Neural progenitor cell (in vitro differentiated cells): ENCODE measurements around the gene ZNF654. TPM values are rescaled to one million over a fixed set of nuclear protein-coding genes. Genes with fewer than 3 reads are reported as not detected.
A peak's percentile ranks its signal among the peaks of the same experiment; 100 is the strongest.
"Not testable (repeated sequence)": the region's sequence is repeated elsewhere in the genome, so short reads cannot be mapped to it uniquely, and the experiment has no call there.

ENCODE experiments used
- DNase-seq: peaks from one replicate; pipeline ENCODE4 v3.0.0-alpha.2; 2016; ENCODE audit warnings: low spot score
- H2AFZ ChIP-seq: fragments of 200-600 bp; sonication (generic); replicated peaks from 2 replicates; pipeline ENCODE4 v1.6.1; 2016; ENCODE audit warnings: antibody characterized with exemption
- H3F3A ChIP-seq: fragments of 200-600 bp; sonication (generic); 2 replicates; pipeline ENCODE4 v1.6.1; 2016; ENCODE audit warnings: antibody characterized with exemption, low read depth
- H3K27ac ChIP-seq: fragments of 200-600 bp; sonication (generic); 2 replicates; pipeline ENCODE4 v1.5.1; 2016; ENCODE audit warnings: mild to moderate bottlenecking
- H3K27me3 ChIP-seq: fragments of 200-600 bp; sonication (generic); 2 replicates; pipeline ENCODE4 v1.6.1; 2016; ENCODE audit warnings: mild to moderate bottlenecking, moderate library complexity
- H3K36me3 ChIP-seq: fragments of 200-600 bp; sonication (generic); 2 replicates; pipeline ENCODE4 v1.5.1; 2016
- H3K4me1 ChIP-seq: fragments of 200-600 bp; sonication (generic); 2 replicates; pipeline ENCODE4 v1.6.1; 2016; ENCODE audit warnings: mixed run types
- H3K4me2 ChIP-seq: fragments of 200-600 bp; sonication (generic); 2 replicates; pipeline ENCODE4 v1.6.1; 2016
- H3K4me3 ChIP-seq: fragments of 200-600 bp; sonication (generic); 2 replicates; pipeline ENCODE4 v1.5.1; 2016
- H3K79me2 ChIP-seq: fragments of 200-600 bp; sonication (generic); 2 replicates; pipeline ENCODE4 v1.6.1; 2016; ENCODE audit warnings: low read depth
- H3K9ac ChIP-seq: fragments of 200-600 bp; sonication (generic); 2 replicates; pipeline ENCODE4 v1.6.1; 2016
- H3K9me3 ChIP-seq: fragments of 200-600 bp; sonication (generic); 2 replicates; pipeline ENCODE4 v1.5.1; 2016; ENCODE audit warnings: low read depth
- H4K20me1 ChIP-seq: fragments of 200-600 bp; sonication (generic); 2 replicates; pipeline ENCODE4 v1.6.1; 2016; ENCODE audit warnings: low read depth
- H3K27ac Mint-ChIP-seq: 3 replicates; pipeline ENCODE4 v1.8.0; 2021; ENCODE audit warnings: mixed read lengths
- H3K27me3 Mint-ChIP-seq: 2 replicates; pipeline ENCODE4 v1.8.0; 2022; ENCODE audit warnings: low read depth, mild to moderate bottlenecking, inconsistent platforms, moderate library complexity, mixed read lengths; ENCODE audit not compliant: insufficient read depth
- H3K36me3 Mint-ChIP-seq: 3 replicates; pipeline ENCODE4 v1.8.0; 2021; ENCODE audit warnings: mixed read lengths
- H3K4me1 Mint-ChIP-seq: 3 replicates; pipeline ENCODE4 v1.8.0; 2021; ENCODE audit warnings: mixed read lengths
- H3K4me3 Mint-ChIP-seq: 3 replicates; pipeline ENCODE4 v1.8.0; 2021; ENCODE audit warnings: mild to moderate bottlenecking, moderate library complexity, mixed read lengths
- H3K9me3 Mint-ChIP-seq: 3 replicates; pipeline ENCODE4 v1.8.0; 2020; ENCODE audit warnings: mixed read lengths
- EZH2 ChIP-seq: fragments of 200-600 bp; sonication (generic); IDR thresholded peaks from 2 replicates; pipeline ENCODE4 v1.6.1; 2017; ENCODE audit warnings: antibody characterized with exemption, mild to moderate bottlenecking, moderate library complexity
- EZH2phosphoT487 ChIP-seq: fragments of 200-600 bp; sonication (generic); IDR thresholded peaks from 2 replicates; pipeline ENCODE4 v1.6.1; 2017; ENCODE audit warnings: antibody characterized with exemption
- total RNA-seq: library from RNA; depleted of rRNA; stranded (reverse); fragments of >200 nt; gene quantifications from 2 replicates; pipeline ENCODE4 v1.2.3, GENCODE V29; 2015; ENCODE audit warnings: low replicate concordance
- TF ChIP-seq, protein P1 (sequence below): fragments of 200-600 bp; sonication (generic); IDR thresholded peaks from 2 replicates; pipeline ENCODE4 v1.5.1; 2017; ENCODE audit warnings: antibody characterized with exemption, mild to moderate bottlenecking

The ZNF654 gene
- total RNA-seq: 9.8 and 18.9 TPM in 2 replicates

DNA sequence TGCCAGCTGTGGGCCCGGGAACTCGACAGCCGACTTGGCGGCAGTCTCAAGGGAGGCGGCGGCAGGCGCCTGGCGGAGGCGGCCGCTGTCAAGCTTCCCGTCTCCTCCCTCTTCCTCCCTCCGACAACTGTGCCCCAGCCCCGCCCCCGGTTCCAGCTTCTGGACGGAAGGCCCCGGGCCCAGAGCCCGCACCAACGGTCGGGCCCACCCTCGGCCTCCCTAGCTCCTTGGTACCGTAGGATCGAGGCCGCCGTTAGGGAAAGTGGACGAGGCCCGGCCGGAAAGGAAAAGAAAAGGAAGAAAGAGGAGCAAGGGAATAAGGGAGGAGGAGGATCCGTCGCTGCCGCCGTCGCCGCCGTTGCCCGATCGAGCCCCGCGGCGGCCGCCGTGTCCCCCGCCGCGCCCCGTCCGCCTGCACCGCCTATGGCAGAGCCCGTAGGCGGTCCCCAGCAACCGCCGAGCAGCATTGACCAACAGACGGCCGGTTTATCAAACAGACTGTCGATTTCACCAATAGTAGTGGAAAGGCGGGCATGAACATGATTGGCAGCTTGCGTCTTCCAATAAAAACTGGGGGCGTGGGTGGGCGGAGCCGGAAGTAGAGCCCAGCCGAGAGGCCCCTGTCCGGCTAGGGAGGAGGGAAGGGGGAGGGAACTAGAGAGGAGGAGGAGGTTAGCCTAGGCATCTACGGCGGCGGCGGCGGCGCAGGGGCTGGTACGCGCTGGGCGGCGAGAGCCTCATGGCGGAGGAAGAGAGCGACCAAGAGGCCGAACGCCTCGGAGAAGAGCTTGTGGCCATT is at the start of gene ZNF654, which contains the start of gene CGGBP1:
Gene ZNF654, plus strand, starts transcription at position 675 of the 799 bp plus-strand sequence. Its CDS starts 65 bp downstream, at position 740.
Gene CGGBP1, minus strand, starts transcription at position 425 of the 799 bp plus-strand sequence. CDS start 3,029 bp downstream, outside the sequence.
- H3K4me1 Mint-ChIP-seq: peaks cover 20% of the 10 kb centered on the region
- Histone ChIP-seq H3K4me2 (peak within 1 kb of the TSS; percentile 91), H4K20me1 (peaks cover 36% of the 10 kb centered on the region), H3K4me3 (peak within 1 kb of the TSS; percentile 92), H3K27me3 (no peaks in the 10 kb centered on the region), H3K9me3 (no peaks in the 10 kb centered on the region), H3K79me2 (peaks cover 76% of the 10 kb centered on the region), H3K4me1 (peaks cover 21% of the 10 kb centered on the region), H3K9ac (peak within 1 kb of the TSS; percentile 85), H3K27ac (peak within 1 kb of the TSS; percentile 97), H3F3A (peaks cover 25% of the 10 kb centered on the region), H2AFZ (peak within 1 kb of the TSS; percentile 77), H3K36me3 (peaks cover 7% of the 10 kb centered on the region)
- H3K27me3 Mint-ChIP-seq: peaks cover 2% of the 10 kb centered on the region
- H3K9me3 Mint-ChIP-seq: no peaks in the 10 kb centered on the region
- DNase-seq: peak; percentile 98
- H3K4me3 Mint-ChIP-seq: peak within 1 kb of the TSS; percentile 98
- H3K27ac Mint-ChIP-seq: peak within 1 kb of the TSS; percentile 96
- no peak for TF ChIP-seq EZH2phosphoT487
- TF ChIP-seq EZH2: no peak
- TF ChIP-seq, protein P1, sequence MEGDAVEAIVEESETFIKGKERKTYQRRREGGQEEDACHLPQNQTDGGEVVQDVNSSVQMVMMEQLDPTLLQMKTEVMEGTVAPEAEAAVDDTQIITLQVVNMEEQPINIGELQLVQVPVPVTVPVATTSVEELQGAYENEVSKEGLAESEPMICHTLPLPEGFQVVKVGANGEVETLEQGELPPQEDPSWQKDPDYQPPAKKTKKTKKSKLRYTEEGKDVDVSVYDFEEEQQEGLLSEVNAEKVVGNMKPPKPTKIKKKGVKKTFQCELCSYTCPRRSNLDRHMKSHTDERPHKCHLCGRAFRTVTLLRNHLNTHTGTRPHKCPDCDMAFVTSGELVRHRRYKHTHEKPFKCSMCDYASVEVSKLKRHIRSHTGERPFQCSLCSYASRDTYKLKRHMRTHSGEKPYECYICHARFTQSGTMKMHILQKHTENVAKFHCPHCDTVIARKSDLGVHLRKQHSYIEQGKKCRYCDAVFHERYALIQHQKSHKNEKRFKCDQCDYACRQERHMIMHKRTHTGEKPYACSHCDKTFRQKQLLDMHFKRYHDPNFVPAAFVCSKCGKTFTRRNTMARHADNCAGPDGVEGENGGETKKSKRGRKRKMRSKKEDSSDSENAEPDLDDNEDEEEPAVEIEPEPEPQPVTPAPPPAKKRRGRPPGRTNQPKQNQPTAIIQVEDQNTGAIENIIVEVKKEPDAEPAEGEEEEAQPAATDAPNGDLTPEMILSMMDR: no peak
- H3K36me3 Mint-ChIP-seq: peaks cover 22% of the 10 kb centered on the region

DNA sequence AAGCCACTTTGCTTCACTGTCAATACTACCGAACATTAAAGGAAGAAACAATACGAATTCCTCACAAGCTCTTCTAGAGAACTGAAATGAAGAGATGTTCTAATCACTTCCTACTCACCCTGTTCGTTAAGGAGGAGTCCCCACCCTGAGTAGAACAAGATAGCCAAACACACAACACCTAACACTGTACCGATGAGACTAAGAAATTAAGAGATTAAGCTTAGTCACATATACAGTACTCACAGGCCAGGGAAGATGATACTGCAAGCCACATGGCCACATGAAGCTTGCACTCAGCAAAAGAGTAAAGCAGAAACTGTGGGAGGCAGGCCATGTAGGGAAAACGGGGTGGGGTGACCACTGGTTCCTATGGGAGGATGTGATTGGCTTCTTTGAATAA is 48.2 kb upstream of the ZNF654 start:
- no peak overlapping the region for H3K27ac ChIP-seq
- no peaks in the 10 kb centered on the region for H3K27me3 Mint-ChIP-seq
- TF ChIP-seq EZH2phosphoT487 (no peak), EZH2 (no peak)
- TF ChIP-seq, protein P1: no peak
- H3K4me1 ChIP-seq: no peaks in the 10 kb centered on the region
- no peaks in the 10 kb centered on the region for H3K36me3 ChIP-seq
- H3K9ac ChIP-seq: no peak overlapping the region
- DNase-seq: no peak
- H3K36me3 Mint-ChIP-seq: no peaks in the 10 kb centered on the region
- no peak overlapping the region for H3K27ac Mint-ChIP-seq
- H3K9me3 Mint-ChIP-seq: no peaks in the 10 kb centered on the region
- no peak overlapping the region for H3K4me3 ChIP-seq
- no peak overlapping the region for H2AFZ ChIP-seq
- H3K4me2 ChIP-seq: no peak overlapping the region
- no peaks in the 10 kb centered on the region for H4K20me1 ChIP-seq
- no peak overlapping the region for H3K4me3 Mint-ChIP-seq
- no peaks in the 10 kb centered on the region for H3K79me2 ChIP-seq
- no peaks in the 10 kb centered on the region for H3K27me3 ChIP-seq
- H3K9me3 ChIP-seq: no peaks in the 10 kb centered on the region
- no peaks in the 10 kb centered on the region for H3K4me1 Mint-ChIP-seq
- H3F3A ChIP-seq: no peaks in the 10 kb centered on the region

DNA sequence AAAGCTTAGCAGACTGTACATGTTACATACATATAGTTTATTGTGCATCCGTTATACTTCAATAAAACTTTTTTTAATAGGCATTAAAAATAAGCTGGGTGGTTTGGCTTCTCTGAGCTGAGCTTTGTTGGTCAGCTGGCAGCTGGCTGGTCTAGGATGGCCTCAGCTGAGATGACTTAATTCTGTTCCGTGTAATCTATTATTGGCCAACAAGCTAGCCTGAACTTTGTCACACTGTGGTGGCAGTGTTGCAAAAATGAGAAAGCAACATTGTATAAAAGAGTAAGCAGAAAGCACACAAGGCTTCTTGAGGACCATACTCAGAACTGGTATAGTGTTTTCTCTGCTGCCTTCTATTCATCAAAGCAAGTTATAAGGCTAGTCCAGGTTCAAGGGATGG is 45.5 kb upstream of the ZNF654 start:
- no peaks in the 10 kb centered on the region for H3K4me1 ChIP-seq
- Mint-ChIP-seq H3K27ac (no peak overlapping the region), H3K4me1 (no peaks in the 10 kb centered on the region), H3K36me3 (peaks cover 2% of the 10 kb centered on the region), H3K9me3 (peaks cover 5% of the 10 kb centered on the region), H3K27me3 (no peaks in the 10 kb centered on the region), H3K4me3 (no peak overlapping the region)
- DNase-seq: no peak
- H3K79me2 ChIP-seq: no peaks in the 10 kb centered on the region
- H2AFZ ChIP-seq: no peak overlapping the region
- no peak overlapping the region for H3K4me3 ChIP-seq
- no peaks in the 10 kb centered on the region for H3K36me3 ChIP-seq
- TF ChIP-seq EZH2: no peak
- TF ChIP-seq, protein P1: no peak
- no peak for TF ChIP-seq EZH2phosphoT487
- H3F3A ChIP-seq: no peaks in the 10 kb centered on the region
- no peak overlapping the region for H3K9ac ChIP-seq
- H4K20me1 ChIP-seq: no peaks in the 10 kb centered on the region
- H3K9me3 ChIP-seq: no peaks in the 10 kb centered on the region
- H3K27ac ChIP-seq: no peak overlapping the region
- H3K27me3 ChIP-seq: no peaks in the 10 kb centered on the region
- no peak overlapping the region for H3K4me2 ChIP-seq

DNA sequence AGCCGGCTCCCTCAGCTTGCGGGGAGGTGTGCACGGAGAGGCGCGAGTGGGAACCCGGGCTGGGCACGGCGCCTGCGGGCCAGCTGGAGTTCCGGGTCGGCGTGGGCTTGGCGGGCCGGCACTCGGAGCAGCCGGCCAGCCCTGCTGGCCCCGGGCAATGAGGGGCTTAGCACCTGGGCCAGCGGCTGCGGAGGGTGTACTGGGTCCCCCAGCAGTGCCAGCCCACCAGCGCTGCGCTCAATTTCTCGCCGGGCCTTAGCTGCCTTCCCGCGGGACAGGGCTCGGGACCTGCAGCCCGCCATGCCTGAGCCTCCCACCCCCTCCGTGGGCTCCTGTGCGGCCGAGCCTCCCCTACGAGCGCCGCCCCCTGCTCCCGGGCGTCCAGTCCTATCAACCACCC is 43.4 kb upstream of the ZNF654 start:
- H3K4me3 ChIP-seq, H3K4me1 Mint-ChIP-seq, H3K9me3 ChIP-seq, H3K4me2 ChIP-seq, H3K36me3 ChIP-seq, H3F3A ChIP-seq, H3K4me1 ChIP-seq, H3K27me3 ChIP-seq, H3K36me3 Mint-ChIP-seq, H3K9me3 Mint-ChIP-seq, H3K27ac Mint-ChIP-seq, H3K27ac ChIP-seq, H3K27me3 Mint-ChIP-seq, H3K79me2 ChIP-seq, H3K4me3 Mint-ChIP-seq, H4K20me1 ChIP-seq, H3K9ac ChIP-seq, DNase-seq, H2AFZ ChIP-seq: not testable (repeated sequence)
